BLaER1 (cell line): ENCODE measurements around the gene SRRM2.

Experiments
- H3K27ac ChIP-seq: shearing (Covaris generic); formaldehyde crosslinking; 2 replicates; pipeline ENCODE4 v1.8.1; 2022
- H3K27me3 ChIP-seq: shearing (Covaris generic); formaldehyde crosslinking; 2 replicates; pipeline ENCODE4 v1.8.1; 2022
- H3K36me3 ChIP-seq: shearing (Covaris generic); formaldehyde crosslinking; 2 replicates; pipeline ENCODE4 v1.8.1; 2022
- H3K4me1 ChIP-seq: shearing (Covaris generic); formaldehyde crosslinking; 2 replicates; pipeline ENCODE4 v1.8.1; 2022
- H3K4me2 ChIP-seq: shearing (Covaris generic); formaldehyde crosslinking; 2 replicates; pipeline ENCODE4 v1.8.1; 2022
- H3K4me3 ChIP-seq: shearing (Covaris generic); formaldehyde crosslinking; 2 replicates; pipeline ENCODE4 v1.8.1; 2022
- H3K9ac ChIP-seq: shearing (Covaris generic); formaldehyde crosslinking; 2 replicates; pipeline ENCODE4 v1.8.1; 2022
- H3K9me3 ChIP-seq: shearing (Covaris generic); formaldehyde crosslinking; 2 replicates; pipeline ENCODE4 v1.8.1; 2022
- H4K20me1 ChIP-seq: shearing (Covaris generic); formaldehyde crosslinking; 2 replicates; pipeline ENCODE4 v1.8.1; 2022
- Cebpa-rat ChIP-seq: shearing (Covaris generic); IDR thresholded peaks from 2 replicates; pipeline ENCODE4 v1.8.1; 2022

The SRRM2 gene

GRCh38 chr16:2737895-2738418 lies 14.5 kb upstream of the SRRM2 start:
- no peak overlapping the region for H3K4me2 ChIP-seq

GRCh38 chr16:2738615-2739014 lies 13.8 kb upstream of the SRRM2 start:
- no peak overlapping the region for H3K4me2 ChIP-seq
- H3K4me1 ChIP-seq, result peaks cover 11% of the 10 kb centered on the region
- H3K9me3 ChIP-seq, result no peaks in the 10 kb centered on the region
- H3K27ac ChIP-seq, result no peak overlapping the region
- H4K20me1 ChIP-seq, result no peaks in the 10 kb centered on the region
- H3K4me3 ChIP-seq, result no peak overlapping the region
- TF ChIP-seq Cebpa-rat, result no peak
- no peaks in the 10 kb centered on the region for H3K36me3 ChIP-seq
- H3K9ac ChIP-seq, result no peak overlapping the region
- H3K27me3 ChIP-seq, result no peaks in the 10 kb centered on the region

More at GRCh38 chr16:2737895-2738418, 14.5 kb upstream of the SRRM2 start:
- no peaks in the 10 kb centered on the region for H3K36me3 ChIP-seq
- no peak overlapping the region for H3K4me3 ChIP-seq
- no peak overlapping the region for H3K9ac ChIP-seq
- TF ChIP-seq Cebpa-rat, result no peak
- H4K20me1 ChIP-seq, result no peaks in the 10 kb centered on the region
- no peak overlapping the region for H3K27ac ChIP-seq
- no peaks in the 10 kb centered on the region for H3K9me3 ChIP-seq
- H3K27me3 ChIP-seq, result no peaks in the 10 kb centered on the region
- peaks cover 11% of the 10 kb centered on the region for H3K4me1 ChIP-seq

DNA sequence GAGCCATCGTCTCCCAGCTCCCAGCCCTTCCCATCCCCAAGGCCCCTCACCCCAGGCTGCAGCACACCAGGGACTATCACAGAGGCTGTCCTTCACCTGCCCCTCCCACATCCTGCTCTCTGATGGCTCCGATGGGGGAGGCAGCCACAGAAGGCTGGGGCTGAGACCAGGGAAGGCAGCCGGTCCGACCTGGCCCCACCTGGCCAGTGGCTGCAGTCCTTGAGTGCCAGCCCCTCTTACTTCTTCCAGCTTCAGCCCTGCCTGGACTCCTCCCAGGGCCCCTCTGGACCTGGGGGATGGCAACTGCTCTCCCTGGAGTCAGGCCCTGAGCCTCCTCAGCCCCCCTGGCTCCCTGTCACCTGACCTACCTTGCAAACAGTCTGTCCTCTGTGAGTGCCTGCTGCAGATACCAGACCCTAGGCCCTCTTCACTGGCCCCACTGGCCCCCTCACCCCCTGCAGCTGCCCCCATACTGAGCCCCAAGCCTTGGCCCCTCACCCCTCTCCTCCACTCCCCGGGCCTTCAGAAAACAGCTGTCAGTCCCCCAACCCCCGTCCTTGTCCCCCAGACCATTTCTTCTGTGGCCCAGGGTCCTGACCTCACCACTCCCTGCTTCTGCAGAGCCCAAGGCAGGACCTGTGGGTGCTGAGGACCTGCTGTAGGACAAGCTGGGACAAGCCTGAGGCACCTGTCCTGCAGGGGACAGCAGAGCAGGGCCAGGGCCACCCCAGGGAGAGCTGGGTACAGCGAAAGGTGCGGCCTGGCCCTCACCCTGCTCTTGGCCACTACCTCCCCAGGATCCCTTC lies 12.6 kb upstream of the SRRM2 start:
- peak overlapping the region; percentile 48 for H3K9ac ChIP-seq
- no peaks in the 10 kb centered on the region for H4K20me1 ChIP-seq
- no peaks in the 10 kb centered on the region for H3K36me3 ChIP-seq
- 0 out of 2 replicates have a peak overlapping the region, but pooled peaks have one; percentile 44 for H3K27ac ChIP-seq
- H3K9me3 ChIP-seq, result no peaks in the 10 kb centered on the region
- no peaks in the 10 kb centered on the region for H3K27me3 ChIP-seq
- no peak overlapping the region for H3K4me3 ChIP-seq
- no peak overlapping the region for H3K4me2 ChIP-seq
- peaks cover 11% of the 10 kb centered on the region for H3K4me1 ChIP-seq
- TF ChIP-seq Cebpa-rat, result no peak

DNA sequence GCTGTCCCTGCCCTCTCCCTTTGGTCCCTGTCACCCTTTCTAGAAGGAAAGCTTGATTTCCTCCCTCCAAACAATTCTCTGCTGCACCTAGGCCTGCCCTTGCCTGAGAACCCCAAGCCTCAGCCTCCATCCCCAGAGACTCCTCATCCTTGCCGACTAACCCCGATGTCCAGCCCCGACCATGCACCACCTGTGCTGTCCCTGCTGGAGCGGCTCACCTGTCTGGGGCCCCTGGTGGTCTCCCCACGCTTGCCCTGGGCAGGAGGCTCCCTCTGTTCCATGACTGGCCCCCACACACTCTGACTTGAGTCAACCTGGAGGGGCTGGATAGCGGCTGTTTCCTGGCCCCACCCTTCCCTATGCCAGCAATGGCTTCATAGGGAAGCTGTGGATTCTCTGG lies 12.0 kb upstream of the SRRM2 start:
- Histone ChIP-seq H3K36me3 (no peaks in the 10 kb centered on the region), H3K4me2 (no peak overlapping the region), H3K27me3 (no peaks in the 10 kb centered on the region), H3K4me3 (no peak overlapping the region), H3K27ac (no peak overlapping the region), H4K20me1 (no peaks in the 10 kb centered on the region), H3K9ac (no peak overlapping the region), H3K4me1 (peaks cover 7% of the 10 kb centered on the region), H3K9me3 (no peaks in the 10 kb centered on the region)
- TF ChIP-seq Cebpa-rat, result no peak

DNA sequence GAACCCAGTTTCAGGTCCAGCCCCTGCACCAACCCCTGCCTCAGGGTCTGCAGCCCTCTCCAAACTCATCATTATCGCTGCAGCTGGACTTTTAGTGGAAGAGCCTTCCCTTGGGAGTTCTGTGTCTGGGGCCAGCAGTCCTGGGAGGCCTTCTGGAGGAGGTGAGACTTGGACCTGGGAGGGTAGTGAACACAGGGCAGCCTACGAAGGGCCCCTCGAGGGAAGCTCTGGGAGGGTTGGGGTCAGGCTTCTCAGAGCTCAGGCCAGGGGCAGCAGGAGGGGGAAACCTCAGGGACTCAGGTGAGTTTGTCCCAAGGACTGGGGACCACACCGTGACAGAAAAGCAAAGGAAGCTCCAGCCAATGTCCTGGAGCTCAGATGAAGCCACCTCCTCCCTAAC lies 11.3 kb upstream of the SRRM2 start:
- H4K20me1 ChIP-seq, result no peaks in the 10 kb centered on the region
- H3K9me3 ChIP-seq, result no peaks in the 10 kb centered on the region
- no peak overlapping the region for H3K4me2 ChIP-seq
- no peaks in the 10 kb centered on the region for H3K36me3 ChIP-seq
- H3K27me3 ChIP-seq, result no peaks in the 10 kb centered on the region
- H3K4me3 ChIP-seq, result no peak overlapping the region
- no peak overlapping the region for H3K27ac ChIP-seq
- H3K9ac ChIP-seq, result no peak overlapping the region
- peaks cover 7% of the 10 kb centered on the region for H3K4me1 ChIP-seq
- no peak for TF ChIP-seq Cebpa-rat

- Histone ChIP-seq H3K9me3 (no peaks in the 10 kb centered on the region), H3K36me3 (no peaks in the 10 kb centered on the region), H3K27me3 (no peaks in the 10 kb centered on the region), H3K4me3 (no peak overlapping the region), H3K9ac (no peak overlapping the region), H3K27ac (no peak overlapping the region), H3K4me1 (peaks cover 7% of the 10 kb centered on the region), H4K20me1 (no peaks in the 10 kb centered on the region), H3K4me2 (no peak overlapping the region)
- no peak for TF ChIP-seq Cebpa-rat
Observed at GRCh38 chr16:2742323-2743006, 10.0 kb upstream of the SRRM2 start.

GRCh38 chr16:2743007-2743810 lies 9.2 kb upstream of the SRRM2 start:
- Histone ChIP-seq H3K27me3 (no peaks in the 10 kb centered on the region), H4K20me1 (no peaks in the 10 kb centered on the region), H3K9ac (0 out of 2 replicates have a peak overlapping the region, but pooled peaks have one; percentile 31), H3K27ac (no peak overlapping the region), H3K36me3 (no peaks in the 10 kb centered on the region), H3K4me2 (no peak overlapping the region), H3K4me3 (no peak overlapping the region), H3K4me1 (peaks cover 7% of the 10 kb centered on the region), H3K9me3 (no peaks in the 10 kb centered on the region)
- no peak for TF ChIP-seq Cebpa-rat

GRCh38 chr16:2744711-2745110 lies 7.7 kb upstream of the SRRM2 start:
- H3K4me3 ChIP-seq, result no peak overlapping the region
- no peaks in the 10 kb centered on the region for H3K27me3 ChIP-seq
- 0 out of 2 replicates have a peak, but pooled peaks cover 10% of the 10 kb centered on the region for H3K36me3 ChIP-seq
- no peak overlapping the region for H3K27ac ChIP-seq
- no peak overlapping the region for H3K9ac ChIP-seq
- no peak overlapping the region for H3K4me2 ChIP-seq
- no peaks in the 10 kb centered on the region for H4K20me1 ChIP-seq
- H3K4me1 ChIP-seq, result no peaks in the 10 kb centered on the region
- TF ChIP-seq Cebpa-rat, result no peak
- H3K9me3 ChIP-seq, result no peaks in the 10 kb centered on the region

DNA sequence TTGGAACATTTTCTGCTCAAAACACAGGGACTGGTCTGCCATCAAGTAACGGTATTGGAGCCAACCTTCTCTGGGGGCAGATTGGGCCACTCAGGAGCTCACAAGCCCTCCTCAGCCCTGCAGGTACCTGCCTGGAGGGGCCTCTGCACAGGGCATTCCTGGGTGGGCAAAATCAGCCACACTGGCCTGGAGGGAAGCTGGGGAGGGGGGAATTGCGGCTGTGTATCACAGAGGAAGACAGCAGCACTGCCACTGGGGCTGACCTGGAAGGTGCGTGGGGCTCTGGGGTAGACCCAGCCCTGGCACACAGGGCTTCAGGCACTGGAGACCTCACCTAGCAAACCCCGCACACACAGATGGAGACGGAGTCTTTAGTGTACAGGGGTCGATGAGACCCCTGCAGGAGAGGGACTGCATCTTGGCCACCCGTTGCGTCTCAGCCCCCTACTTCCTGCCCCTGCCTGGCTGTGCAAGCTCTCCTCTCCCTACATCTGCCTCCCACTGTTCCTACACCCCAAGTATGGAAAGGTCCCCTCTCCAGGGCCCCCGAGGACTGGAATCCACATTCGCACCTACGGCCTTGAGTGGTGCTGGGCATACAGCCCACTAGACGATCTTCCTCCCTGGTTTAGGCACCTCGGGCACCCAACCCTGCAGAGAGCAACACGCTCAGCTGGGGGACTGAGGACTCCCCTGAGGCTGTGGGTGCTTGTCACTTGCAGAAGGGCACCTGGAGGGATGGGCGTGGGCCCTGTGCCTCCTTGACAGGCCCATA lies 7.1 kb upstream of the SRRM2 start:
- H3K9ac ChIP-seq, result 0 out of 2 replicates have a peak overlapping the region, but pooled peaks have one; percentile 10
- no peak overlapping the region for H3K27ac ChIP-seq
- no peak for TF ChIP-seq Cebpa-rat
- H4K20me1 ChIP-seq, result no peaks in the 10 kb centered on the region
- no peaks in the 10 kb centered on the region for H3K27me3 ChIP-seq
- no peak overlapping the region for H3K4me3 ChIP-seq
- no peaks in the 10 kb centered on the region for H3K4me1 ChIP-seq
- H3K36me3 ChIP-seq, result 0 out of 2 replicates have a peak, but pooled peaks cover 13% of the 10 kb centered on the region
- H3K4me2 ChIP-seq, result no peak overlapping the region
- no peaks in the 10 kb centered on the region for H3K9me3 ChIP-seq
